T-helper 1 cell treated with Interleukin-12 subunit alpha and Interleukin-12 subunit beta and Interleukin-4 antibody, amounts not matched to agents 30 ng/mL and 1 ng/mL, for 36 hours (primary cell): Measurements from ENCODE around the gene MACF1. TPM values are rescaled to one million over a fixed set of nuclear protein-coding genes. Genes with fewer than 3 reads are reported as not detected.

Experiments used
- intact Hi-C: fragments of 100-400 bp; cut with micrococcal nuclease; formaldehyde crosslinking; loops from one replicate; pipeline ENCODE4 v1.15.1; 2024
- total RNA-seq: library from RNA; stranded (reverse); gene quantifications from 2 replicates; pipeline ENCODE4 v1.2.3, GENCODE V29; 2022

Gene MACF1
- total RNA-seq, 1 donor from 2014 or later: 405 TPM

GRCh38 chr1:39292401-39292800 is 87.9 kb downstream of the MACF1 start:
- intact Hi-C loops: no loop called here

GRCh38 chr1:39293375-39294070 is 89.0 kb downstream of the MACF1 start:
- intact Hi-C loops: no loop called here

GRCh38 chr1:39294531-39294930 is 90.0 kb downstream of the MACF1 start:
- intact Hi-C loops: no loop called here

- intact Hi-C loops: no loop called here
Observed at GRCh38 chr1:39295901-39296300, 91.4 kb downstream of the MACF1 start.

GRCh38 chr1:39297551-39297950 is 93.1 kb downstream of the MACF1 start:
- intact Hi-C loops: no loop called here

GRCh38 chr1:39301606-39302005 is 97.1 kb downstream of the MACF1 start:
- intact Hi-C loops: no loop called here

- intact Hi-C loops: no loop called here
Observed at GRCh38 chr1:39305555-39305954, 101.1 kb downstream of the MACF1 start.

GRCh38 chr1:39310015-39310414 is 105.5 kb downstream of the MACF1 start:
- intact Hi-C loops: no loop called here

GRCh38 chr1:39310691-39311090 is 106.2 kb downstream of the MACF1 start:
- intact Hi-C loops: no loop called here

GRCh38 chr1:39317111-39317510 is 112.6 kb downstream of the MACF1 start:
- intact Hi-C loops: no loop called here

- intact Hi-C loops: no loop called here
Observed at GRCh38 chr1:39317910-39318633, 113.6 kb downstream of the MACF1 start.

- intact Hi-C loops: no loop called here
Observed at GRCh38 chr1:39321979-39322378, 117.5 kb downstream of the MACF1 start.

- intact Hi-C loops: no loop called here
Observed at GRCh38 chr1:39322431-39322830, 117.9 kb downstream of the MACF1 start.

GRCh38 chr1:39324888-39325287 is 120.4 kb downstream of the MACF1 start:
- intact Hi-C loops: loop anchor here (1.0 kb wide), 1 partner anchor 132 kb away; no protein-coding TSS in a partner anchor

- intact Hi-C loops: loop anchor here (2.0 kb wide), 1 partner anchor 144 kb away; no protein-coding TSS in a partner anchor
Observed at GRCh38 chr1:39326836-39327235, 122.3 kb downstream of the MACF1 start.

GRCh38 chr1:39328095-39328494 is 123.6 kb downstream of the MACF1 start:
- intact Hi-C loops: no loop called here

- intact Hi-C loops: no loop called here
Observed at GRCh38 chr1:39328586-39329121, 124.2 kb downstream of the MACF1 start.

GRCh38 chr1:39331647-39332046 is 127.2 kb downstream of the MACF1 start:
- intact Hi-C loops: loop anchor here (5.0 kb wide), 1 partner anchor 229 kb away; no protein-coding TSS in a partner anchor

- intact Hi-C loops: loop anchor here (5.0 kb wide), 1 partner anchor 230 kb away; no protein-coding TSS in a partner anchor
Observed at GRCh38 chr1:39332291-39332690, 127.8 kb downstream of the MACF1 start.

GRCh38 chr1:39332828-39333227 is 128.3 kb downstream of the MACF1 start:
- intact Hi-C loops: loop anchor here (5.0 kb wide), 1 partner anchor 231 kb away; no protein-coding TSS in a partner anchor

- intact Hi-C loops: loop anchor here (5.0 kb wide), 1 partner anchor 231 kb away; no protein-coding TSS in a partner anchor
Observed at GRCh38 chr1:39333296-39333695, 128.8 kb downstream of the MACF1 start.

- intact Hi-C loops: no loop called here
Observed at GRCh38 chr1:39335216-39335615, 130.7 kb downstream of the MACF1 start.
